Stimulated activated naive CD4-positive, alpha-beta T cell (primary cell): Measurements from ENCODE around the gene HLA-E.

ENCODE experiments used
- DNase-seq, 6 experiments: peaks; one replicate each; lab custom pipeline; 2025; lab: John Stamatoyannopoulos, UW

Gene HLA-E

GRCh38 chr6:30541515-30542403 is 52.5 kb downstream of the HLA-E start:
- DNase-seq: peak; percentile 67 to 85 (median 72)

DNA sequence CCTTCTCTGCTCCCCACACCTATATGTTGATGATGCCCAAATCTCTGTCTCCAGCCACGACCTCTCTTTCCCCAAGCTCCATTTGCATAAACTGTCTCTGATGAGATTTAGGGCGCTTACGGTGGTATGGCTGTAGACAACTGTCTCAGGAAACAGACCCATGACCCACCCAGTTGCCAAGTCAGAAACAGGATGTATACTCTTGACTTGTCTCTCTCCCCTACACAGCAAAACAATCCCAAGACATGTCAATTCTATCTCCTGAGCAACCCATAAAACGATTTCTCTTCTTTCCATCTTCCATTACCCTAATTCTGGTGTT is 53.1 kb downstream of the HLA-E start:
- DNase-seq: peak in 4 of 6 experiments; percentile 14 to 59 (median 48)

DNA sequence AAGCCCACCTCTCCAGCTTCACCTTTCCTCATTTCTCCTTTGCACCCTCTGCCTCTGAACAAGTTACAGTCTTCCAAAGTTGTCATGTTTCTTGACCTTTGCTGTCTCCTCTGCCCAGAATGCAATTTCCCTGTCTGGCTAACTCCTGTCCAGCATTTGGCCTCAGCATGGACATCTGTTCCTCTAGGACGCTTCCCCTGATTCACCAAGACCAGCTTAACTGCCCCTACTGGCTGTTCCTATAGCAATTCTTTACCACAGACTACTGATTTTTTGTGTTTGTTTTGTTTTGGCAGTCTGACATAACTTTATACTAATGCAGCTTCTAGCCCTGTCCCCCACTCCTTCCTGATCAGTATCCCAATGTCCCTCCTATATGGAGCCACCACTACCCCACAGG is 53.6 kb downstream of the HLA-E start:
- no peak for DNase-seq
